Ovary (tissue), 3 donors: ENCODE results near the gene FBXL12.

Experiments
- CTCF ChIP-seq, 3 donors: fragments of 450-650 bp in 2 of 3; fragments of 200-600 bp in 1 of 3; IDR thresholded peaks; one replicate each; pipeline versions ENCODE4 v1.5.1 to v1.8.0; 2016 to 2022; ENCODE audit warnings: antibody characterized with exemption in 3 of 3, mild to moderate bottlenecking in 1 of 3
- POLR2A ChIP-seq: fragments of 450-650 bp; IDR thresholded peaks from one replicate; pipeline ENCODE4 v1.6.1; 2017; ENCODE audit warnings: antibody characterized with exemption, mild to moderate bottlenecking, moderate library complexity
- donor health status: DM: no; HTN: no; CAD: no.

GRCh38 chr19:9799162-9799561 is 19.7 kb downstream of the FBXL12 start:
- no peak for TF ChIP-seq CTCF (IDR thresholded peaks at IDR 0.05)
- no peak for TF ChIP-seq POLR2A
